Stomach (tissue), 9 donors: ENCODE results near the gene STRBP. TPM values are rescaled to one million over a fixed set of nuclear protein-coding genes. Genes with fewer than 3 reads are reported as not detected.
"Not testable (repeated sequence)": the region's sequence is repeated elsewhere in the genome, so short reads cannot be mapped to it uniquely, and the experiment has no call there.

Experiments used
- DNase-seq, 2 donors: peaks; one replicate each; pipeline versions ENCODE4 v3.0.0 to v3.0.0-alpha.2; 2013 to 2019
- H3K27ac ChIP-seq, 5 donors: fragments of 200-600 bp in 4 of 5; sonication (generic) in 4 of 5; one replicate each; pipeline ENCODE4 v1.5.1; 2013 to 2019; ENCODE audit warnings: mild to moderate bottlenecking in 1 of 5, moderate library complexity in 1 of 5
- H3K27me3 ChIP-seq, 3 donors: fragments of 200-600 bp; sonication (generic); one replicate each; pipeline ENCODE4 v1.5.1; 2017 to 2019; ENCODE audit warnings: mixed run types in 1 of 3
- H3K36me3 ChIP-seq, 4 donors: fragments of 200-600 bp; sonication (generic); 1 replicate in 3 of 4; 2 replicates in 1 of 4; pipeline ENCODE4 v1.5.1; 2016 to 2019
- H3K4me1 ChIP-seq, 4 donors: fragments of 200-600 bp; sonication (generic); one replicate each; pipeline ENCODE4 v1.5.1; 2016 to 2019
- H3K4me3 ChIP-seq, 4 donors: fragments of 200-600 bp; sonication (generic) in 3 of 4; one replicate each; pipeline ENCODE4 v1.5.1; 2016 to 2019; ENCODE audit warnings: mild to moderate bottlenecking in 1 of 4
- H3K9me3 ChIP-seq, 4 donors: fragments of 200-600 bp; sonication (generic); one replicate each; pipeline ENCODE4 v1.5.1; 2016 to 2019
- CTCF ChIP-seq, 7 experiments: fragments of 450-650 bp in 4 of 7; fragments of 200-600 bp in 3 of 7; sonication (generic) in 3 of 7; IDR thresholded peaks; one replicate each; pipeline ENCODE4 v1.5.1; 2016 to 2019; ENCODE audit warnings: antibody characterized with exemption in 7 of 7, control low read depth in 2 of 7, mild to moderate bottlenecking in 1 of 7
- EP300 ChIP-seq: sonication (generic); formaldehyde crosslinking; IDR thresholded peaks from one replicate; pipeline ENCODE4 v1.6.1; 2017; ENCODE audit warnings: antibody characterized with exemption
- POLR2A ChIP-seq, 4 donors: fragments of 450-650 bp; IDR thresholded peaks; one replicate each; pipeline ENCODE4 v1.6.1; 2016; ENCODE audit warnings: antibody characterized with exemption in 4 of 4, control low read depth in 2 of 4, mild to moderate bottlenecking in 1 of 4, moderate library complexity in 1 of 4
- POLR2AphosphoS5 ChIP-seq, 3 donors: sonication (generic); formaldehyde crosslinking; IDR thresholded peaks; one replicate each; pipeline ENCODE4 v1.6.1; 2016; ENCODE audit warnings: antibody characterized with exemption in 3 of 3
- WGBS, 5 donors: extraction: QIAGEN DNeasy Blood & Tissue Kit in 3 of 5; methylation state at CpG; one replicate each; pipeline versions ENCODE4 v1.1.5 to v1.1.7; 2013 to 2018; 5-methylcytosine and 5-hydroxymethylcytosine counted together
- intact Hi-C: fragments of 100-400 bp; cut with DNase I; formaldehyde crosslinking; loops from one replicate; pipeline ENCODE4 v1.15.1; 2023; ENCODE audit warnings: low total_unique reads
- polyA plus RNA-seq, 3 donors: library from polyadenylated mRNA; stranded (reverse); fragments of 200-250 nt; gene quantifications; one replicate each; pipeline ENCODE4 v1.2.3, GENCODE V29; 2013
- total RNA-seq, 5 donors: library from RNA; depleted of rRNA; stranded (reverse); fragments of >200 nt; gene quantifications; one replicate each; pipeline versions ENCODE4 v1.1.0 to v1.2.3, GENCODE V29; 2014 to 2016
- donor health status: healthy with polysubstance abuse.
- donor health status: Bipolar disorder and iron deficiency.
- donor health status: healthy.

The STRBP gene
- total and polyA plus RNA-seq, 8 donors, result 5.5 to 21.0 (median 10.2) TPM

GRCh38 chr9:123282362-123283047, 14.1 kb upstream of the STRBP start:
- Histone ChIP-seq H3K27me3 (no peaks in the 10 kb centered on the region), H3K9me3 (peaks cover 0 to 5% (median 2%) of the 10 kb centered on the region in 4 donors), H3K4me3 (no peak overlapping the region), H3K4me1 (peaks cover 0 to 11% (median 5%) of the 10 kb centered on the region in 4 donors), H3K27ac (no peak overlapping the region), H3K36me3 (no peaks in the 10 kb centered on the region)
- peak; percentile 33 to 48 for DNase-seq
- 28 to 37% (median 31%) methylated on average over 10 of the region's 10 CpGs for WGBS, 5 donors
- no peak for TF ChIP-seq CTCF (IDR thresholded peaks at IDR 0.05)
- no peak for TF ChIP-seq POLR2AphosphoS5 (IDR thresholded peaks at IDR 0.05)
- TF ChIP-seq POLR2A (IDR thresholded peaks at IDR 0.05), result no peak
- no peak for TF ChIP-seq EP300
- intact Hi-C loops, result no loop called here

GRCh38 chr9:123281659-123282350, 13.4 kb upstream of the STRBP start:
- no peaks in the 10 kb centered on the region for H3K27me3 ChIP-seq
- TF ChIP-seq POLR2AphosphoS5 (IDR thresholded peaks at IDR 0.05), result no peak
- no peak for TF ChIP-seq POLR2A (IDR thresholded peaks at IDR 0.05)
- no peak for TF ChIP-seq EP300
- no peak for TF ChIP-seq CTCF (IDR thresholded peaks at IDR 0.05)
- peaks cover 0 to 5% (median 2%) of the 10 kb centered on the region in 4 donors for H3K9me3 ChIP-seq
- intact Hi-C loops, result no loop called here
- H3K36me3 ChIP-seq, result no peaks in the 10 kb centered on the region
- no peak overlapping the region for H3K27ac ChIP-seq
- peaks cover 0 to 11% (median 5%) of the 10 kb centered on the region in 4 donors for H3K4me1 ChIP-seq
- DNase-seq, result no peak
- no peak overlapping the region for H3K4me3 ChIP-seq
- WGBS, 5 donors, result 52 to 65% (median 53%) methylated on average over 9 of the region's 9 CpGs

GRCh38 chr9:123278879-123279493, 10.6 kb upstream of the STRBP start:
- H3K27ac ChIP-seq, H3K36me3 ChIP-seq, intact Hi-C loops, H3K9me3 ChIP-seq, DNase-seq, H3K27me3 ChIP-seq, H3K4me3 ChIP-seq: not testable (repeated sequence)
- H3K4me1 ChIP-seq, result peaks cover 0 to 11% (median 5%) of the 10 kb centered on the region in 4 donors
- 82 to 90% (median 87%) methylated on average over 4 of the region's 4 CpGs for WGBS, 5 donors

- H3K4me1 ChIP-seq, result peaks cover 0 to 11% (median 5%) of the 10 kb centered on the region in 4 donors
- TF ChIP-seq EP300, result no peak
- TF ChIP-seq POLR2AphosphoS5 (IDR thresholded peaks at IDR 0.05), result no peak
- no peak for TF ChIP-seq CTCF (IDR thresholded peaks at IDR 0.05)
- TF ChIP-seq POLR2A (IDR thresholded peaks at IDR 0.05), result no peak
- no peaks in the 10 kb centered on the region for H3K36me3 ChIP-seq
- no peaks in the 10 kb centered on the region for H3K27me3 ChIP-seq
- no peak for DNase-seq
- H3K9me3 ChIP-seq, result peaks cover 0 to 5% (median 2%) of the 10 kb centered on the region in 4 donors
- WGBS, 5 donors, result 64 to 84% (median 82%) methylated on average over 3 of the region's 3 CpGs
- H3K27ac ChIP-seq, result no peak overlapping the region
- intact Hi-C loops, result no loop called here
- H3K4me3 ChIP-seq, result no peak overlapping the region
These were observed 10.0 kb upstream of the STRBP start for GRCh38 chr9:123278361-123278760.
